HG03342 (cell line): ENCODE data around the gene WDFY4.

Experiments
- ATAC-seq: cut with Tn5 transposase; IDR thresholded peaks from one replicate; pipeline ENCODE4 v1.9.1; 2021; ENCODE audit warnings: mild to moderate bottlenecking, moderate library complexity; ENCODE audit not compliant: unreplicated experiment

Gene WDFY4

DNA sequence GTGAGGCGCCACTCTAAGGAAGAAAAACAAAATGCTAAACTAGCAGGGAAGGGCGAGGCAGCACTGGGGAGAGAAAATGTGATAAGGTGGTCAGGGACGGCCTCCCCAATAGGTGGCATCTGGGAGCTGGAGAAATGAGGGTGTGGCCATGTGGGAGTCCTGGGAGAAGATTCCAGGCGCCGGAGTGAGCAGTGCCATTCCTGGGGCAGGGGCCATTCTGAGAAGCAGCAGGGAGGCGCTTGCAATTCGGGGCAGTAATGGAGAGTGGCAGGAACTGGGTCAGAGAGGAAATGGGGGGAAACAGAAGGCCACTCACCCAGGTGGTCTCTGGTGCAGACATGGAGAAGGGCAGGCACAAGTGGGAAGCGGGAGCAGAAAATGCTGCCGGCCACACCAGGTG lies 316.7 kb downstream of the WDFY4 start:
- ATAC-seq = no peak

DNA sequence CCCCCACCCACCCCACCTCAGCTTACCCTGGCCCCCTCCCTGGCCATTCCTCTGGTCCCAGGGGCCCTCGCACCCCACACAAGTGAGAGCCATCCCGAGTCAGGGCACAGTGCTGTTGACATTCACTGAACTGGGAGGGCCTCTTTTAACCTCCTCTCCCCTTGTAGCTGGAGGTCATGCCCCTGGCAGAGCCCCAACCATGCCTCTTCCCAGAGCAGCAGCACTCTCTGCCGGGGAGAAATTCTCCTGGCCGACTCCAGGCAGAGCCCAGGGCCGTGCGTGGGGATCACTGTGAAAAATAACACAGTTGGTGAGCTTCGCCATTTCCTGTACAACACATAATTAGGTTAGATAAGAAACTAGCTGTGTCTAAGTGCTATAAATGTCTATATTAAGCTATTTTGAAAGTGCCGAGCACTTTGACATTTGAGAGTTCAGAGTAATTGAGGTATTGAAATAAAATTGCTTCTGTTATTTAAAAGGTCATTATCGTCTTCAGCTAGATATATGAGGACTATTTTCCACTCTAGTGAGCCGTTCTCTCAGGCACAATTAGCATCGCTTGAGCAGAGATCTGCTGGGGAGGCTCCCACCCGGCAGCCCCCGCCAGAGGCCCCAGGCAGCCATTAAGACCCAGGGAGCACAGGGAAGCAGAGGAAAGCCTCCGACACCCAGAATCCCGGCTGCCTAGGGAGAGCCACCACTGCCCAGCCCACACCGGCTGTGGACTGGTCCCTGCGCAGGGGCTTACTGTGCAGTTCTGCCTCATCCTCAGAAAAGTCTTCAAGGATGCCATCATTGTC lies 317.4 kb downstream of the WDFY4 start:
- no peak for ATAC-seq

DNA sequence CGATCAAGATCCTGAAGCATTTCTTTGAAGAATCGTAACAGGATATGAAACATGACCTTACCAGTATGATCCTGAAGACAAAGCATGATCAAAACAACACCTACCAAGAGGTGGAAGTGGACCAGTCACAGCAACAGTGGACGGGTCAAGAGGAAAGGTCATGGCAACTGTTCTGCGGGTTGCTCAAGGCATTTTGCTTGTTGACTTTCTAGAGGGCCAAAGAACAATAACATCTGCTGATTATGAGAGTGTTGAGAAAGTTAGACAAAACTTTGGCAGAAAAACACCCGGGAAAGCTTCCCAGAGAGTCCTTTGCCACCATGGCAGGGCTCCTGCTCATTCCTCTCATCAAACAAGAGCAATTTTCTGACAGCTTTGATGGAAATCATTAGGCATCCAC lies 320.6 kb downstream of the WDFY4 start:
- no peak for ATAC-seq

DNA sequence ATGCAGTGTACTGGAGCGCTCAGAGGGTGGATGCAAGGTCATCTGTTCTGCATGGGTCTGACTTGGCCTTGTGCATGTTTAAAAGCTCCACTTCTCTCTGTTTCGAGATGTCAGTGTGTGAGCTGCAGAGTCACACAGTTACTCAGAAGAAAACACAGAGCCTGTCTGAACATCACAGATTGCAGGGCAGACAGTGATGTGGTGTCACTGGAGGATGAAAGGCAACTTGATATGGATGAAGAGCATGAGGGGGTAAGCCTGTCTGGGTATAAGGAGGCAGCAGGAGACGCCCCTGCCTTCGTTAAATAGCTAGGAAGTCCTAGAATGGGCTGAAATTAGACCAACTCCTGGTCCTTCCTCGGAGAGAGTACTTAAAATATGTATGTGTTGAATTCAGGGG lies 322.5 kb downstream of the WDFY4 start:
- no peak for ATAC-seq

DNA sequence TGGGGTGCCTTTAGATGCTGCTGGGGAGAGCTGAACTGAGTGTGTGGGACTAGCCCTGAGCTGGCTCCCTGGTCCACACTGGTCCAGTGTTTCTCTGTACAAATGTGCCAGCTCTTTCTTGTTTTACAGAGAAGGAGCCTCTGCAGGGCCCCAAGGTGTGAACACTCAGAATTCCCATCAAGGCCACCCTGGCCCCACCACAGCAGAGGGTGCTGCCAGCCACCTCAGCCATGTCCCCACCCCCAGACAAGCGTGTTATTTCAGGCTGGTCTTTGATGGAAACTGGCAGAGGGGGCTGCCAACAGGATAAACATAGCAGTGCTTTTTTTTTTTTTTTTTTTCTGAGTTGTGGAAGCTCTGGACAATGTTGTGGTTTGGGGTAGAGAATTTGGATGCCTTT lies 323.4 kb downstream of the WDFY4 start:
- no peak for ATAC-seq

DNA sequence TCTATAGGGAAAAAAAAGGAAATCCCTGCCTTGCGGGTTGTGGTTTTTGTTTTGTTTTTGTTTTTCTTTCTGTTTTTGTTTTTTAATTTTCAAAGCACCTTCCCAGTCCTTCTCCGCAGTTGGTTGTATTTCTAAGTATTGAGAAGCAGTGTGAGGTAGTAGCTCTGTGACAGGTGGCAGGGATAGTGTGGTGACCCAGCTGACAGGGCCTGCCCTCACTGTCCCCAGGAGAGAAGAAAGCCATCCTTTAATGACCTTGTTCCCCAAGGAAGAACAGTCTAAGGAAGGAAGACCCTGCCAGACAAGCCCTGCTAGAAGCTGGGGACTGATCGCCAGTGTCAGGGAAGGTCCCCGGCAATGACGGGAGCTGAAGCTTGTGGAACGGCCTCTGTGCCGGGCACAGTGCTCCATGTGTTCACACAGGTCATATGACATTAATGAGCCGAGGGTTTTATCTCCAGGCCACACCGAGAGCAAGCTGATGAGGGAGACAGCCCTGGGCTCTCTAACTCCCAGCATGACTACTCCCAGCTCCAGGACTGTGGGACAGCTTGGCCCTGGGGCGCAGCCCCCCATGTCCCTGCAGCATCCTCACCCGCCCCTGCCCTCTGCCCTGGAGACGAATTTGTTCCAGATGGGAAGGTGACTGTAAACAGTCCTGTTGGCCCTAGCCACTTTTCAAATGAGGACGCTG lies 324.0 kb downstream of the WDFY4 start:
- no peak for ATAC-seq

DNA sequence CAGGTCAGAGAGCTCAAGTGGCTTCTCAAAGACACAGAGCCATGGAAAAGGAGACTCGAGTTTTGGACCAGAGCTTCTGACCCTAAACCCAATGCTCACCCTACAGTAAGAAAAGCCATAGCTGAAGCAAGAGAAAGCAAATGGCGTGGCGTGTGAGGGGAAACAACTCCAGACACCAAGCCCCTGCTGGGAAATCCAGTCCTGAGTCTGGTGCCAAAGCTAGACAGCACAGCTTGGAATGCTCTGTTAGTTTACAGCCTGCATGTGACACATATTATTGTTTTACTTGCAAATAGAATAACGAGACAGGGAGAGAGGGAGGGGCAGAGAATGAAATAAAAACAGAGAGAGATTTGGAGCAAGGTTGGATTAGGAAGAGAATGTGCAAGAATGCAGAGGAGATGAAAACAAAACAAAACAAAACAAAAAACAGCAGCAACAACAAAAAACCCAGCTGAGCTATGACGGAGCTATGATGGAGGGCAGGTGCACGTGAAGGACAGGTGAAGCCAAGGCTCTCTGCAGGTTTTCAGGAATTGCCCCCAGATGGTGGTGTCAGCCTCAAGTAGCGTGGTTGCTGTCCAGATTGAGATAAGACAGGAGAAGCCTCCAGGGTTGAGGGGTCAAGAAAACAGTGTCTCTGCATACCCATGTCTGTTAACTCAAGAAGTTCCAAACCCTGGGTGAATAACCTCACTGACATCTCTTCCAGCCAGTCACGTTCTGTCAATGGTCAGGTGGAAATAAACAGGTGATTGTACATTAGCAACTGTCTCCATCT lies 324.7 kb downstream of the WDFY4 start:
- ATAC-seq = no peak

DNA sequence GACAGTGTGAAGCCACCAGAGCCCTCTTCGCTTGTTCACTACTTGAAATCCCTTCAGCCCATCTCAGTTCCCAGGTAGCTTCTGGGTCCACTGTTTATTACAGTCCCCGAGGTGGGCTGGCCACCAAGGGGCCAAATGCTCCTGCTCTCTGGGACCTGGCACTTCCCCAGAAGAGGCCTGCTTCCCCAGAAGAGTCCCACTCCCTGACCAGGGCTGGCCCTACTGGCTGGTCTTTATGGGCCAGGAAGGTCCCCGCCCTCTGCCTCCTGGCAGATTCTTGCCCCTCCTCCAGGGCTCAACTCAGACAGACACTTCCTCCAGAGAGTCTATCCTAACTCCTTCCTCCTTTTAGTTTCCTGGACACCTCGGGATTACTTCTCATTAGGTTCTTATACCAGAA lies 325.6 kb downstream of the WDFY4 start:
- no peak for ATAC-seq

DNA sequence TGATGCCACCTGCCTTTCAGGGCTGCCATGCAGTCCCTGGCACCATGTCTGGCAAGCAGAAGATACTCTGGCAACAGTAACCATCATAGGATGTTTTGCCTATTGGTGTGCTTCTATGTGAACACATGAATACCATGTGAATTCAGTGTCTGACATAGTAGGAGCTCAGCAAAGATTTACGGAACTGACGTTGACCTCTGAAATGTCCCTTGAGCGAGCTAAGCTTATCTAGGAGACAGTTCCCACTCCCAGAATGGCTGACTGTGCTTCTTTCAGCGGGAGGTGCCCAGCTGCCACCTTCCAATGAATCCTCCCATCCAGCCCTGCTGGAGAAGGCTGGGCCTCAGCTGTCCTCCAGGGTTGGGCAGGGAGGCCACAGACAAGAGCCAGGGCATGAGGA lies 326.2 kb downstream of the WDFY4 start:
- no peak for ATAC-seq

DNA sequence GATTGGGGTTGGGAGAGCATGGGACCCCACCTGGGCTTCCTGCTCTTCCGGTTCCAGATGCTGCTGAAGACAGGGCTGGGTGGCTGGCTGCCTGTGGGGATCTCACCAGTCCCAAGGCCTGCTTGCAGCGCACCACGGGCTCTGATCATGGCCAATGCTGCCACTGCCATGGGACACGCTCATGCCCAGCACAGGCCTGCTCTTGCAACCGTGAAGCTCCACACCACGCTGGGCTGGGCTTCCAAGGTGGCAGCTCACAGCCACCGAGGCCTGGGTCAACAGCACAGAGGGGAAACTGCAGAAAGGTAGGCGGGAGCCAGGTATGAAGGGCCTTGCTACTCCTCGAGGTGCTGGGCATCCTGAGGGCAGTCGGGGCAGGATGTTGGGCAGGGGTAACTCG lies 327.1 kb downstream of the WDFY4 start:
- no peak for ATAC-seq

DNA sequence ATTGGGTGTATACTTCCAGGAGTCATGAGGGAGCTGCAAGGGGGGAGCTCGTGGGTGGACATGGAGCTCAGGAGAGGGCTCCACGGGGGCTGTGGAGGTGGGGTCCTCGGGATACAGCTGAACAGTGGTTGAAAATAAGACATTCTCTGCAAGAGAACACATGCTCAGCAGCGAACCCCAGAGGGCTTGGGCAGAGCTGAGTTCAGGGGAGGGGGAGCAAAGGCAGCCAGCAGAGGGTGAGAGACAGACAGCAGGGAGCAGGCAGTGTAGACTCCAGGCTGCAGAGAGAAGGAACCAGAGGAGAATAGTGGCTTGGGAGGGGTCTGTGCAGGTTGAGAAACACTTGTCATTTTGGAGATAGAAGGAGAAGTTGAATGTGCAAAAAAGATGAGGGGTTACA lies 327.9 kb downstream of the WDFY4 start:
- ATAC-seq = no peak

DNA sequence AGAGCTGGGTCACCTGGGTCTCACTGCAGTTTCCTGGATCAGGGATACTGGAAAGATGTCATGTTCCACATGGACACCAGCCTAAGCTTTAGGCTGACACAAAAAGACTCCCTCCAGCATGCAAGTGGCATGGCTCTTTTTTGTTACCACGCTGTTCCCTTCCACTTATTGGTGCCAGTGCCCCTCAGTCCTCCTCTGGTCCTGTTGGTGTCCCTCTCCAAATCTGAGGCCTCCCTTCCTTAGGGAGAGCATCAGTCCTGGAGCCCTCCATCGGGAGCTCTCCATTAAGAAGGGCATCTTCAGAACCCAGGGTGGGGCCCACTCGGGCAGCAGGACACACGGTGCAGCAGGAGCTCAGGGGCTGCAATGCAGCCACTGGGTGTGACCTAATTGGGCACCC lies 331.0 kb downstream of the WDFY4 start:
- ATAC-seq = no peak

DNA sequence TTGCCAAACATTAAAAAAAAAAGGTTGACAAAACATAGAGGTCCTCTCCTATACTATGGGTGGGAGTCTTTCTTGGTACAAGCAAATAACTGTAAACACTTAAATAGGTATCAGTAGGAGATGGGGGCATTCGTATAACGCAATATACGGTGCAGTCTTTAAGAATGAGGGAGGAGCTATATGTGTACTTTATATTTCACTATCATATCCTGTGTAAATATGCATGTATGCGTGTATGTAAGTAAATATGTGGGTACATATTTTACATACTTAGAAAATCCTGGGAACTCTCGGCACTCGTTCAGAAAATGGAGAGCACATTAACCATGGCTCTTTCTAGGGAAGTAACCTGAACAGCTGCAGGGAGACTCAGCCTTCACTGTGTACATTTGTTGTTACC lies 337.0 kb downstream of the WDFY4 start:
- no peak for ATAC-seq

DNA sequence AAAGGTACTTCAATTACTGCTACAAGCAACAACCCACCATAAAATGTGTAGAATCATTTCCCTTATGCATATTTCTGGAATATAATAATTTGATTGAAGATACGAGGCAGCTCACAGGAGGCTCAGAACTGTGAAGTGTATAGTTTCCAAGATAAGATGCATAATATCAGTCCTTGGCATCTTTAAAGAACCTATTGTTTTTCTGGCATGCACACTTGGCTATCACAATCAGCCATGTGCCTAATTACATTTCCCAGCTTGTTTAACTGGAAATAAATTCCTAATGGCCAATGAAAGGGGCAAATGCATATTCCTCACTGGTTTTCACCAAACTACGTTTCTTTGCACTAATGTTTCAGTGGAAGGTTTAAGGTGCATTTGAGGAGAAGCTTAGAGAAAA lies 338.4 kb downstream of the WDFY4 start:
- ATAC-seq = no peak

DNA sequence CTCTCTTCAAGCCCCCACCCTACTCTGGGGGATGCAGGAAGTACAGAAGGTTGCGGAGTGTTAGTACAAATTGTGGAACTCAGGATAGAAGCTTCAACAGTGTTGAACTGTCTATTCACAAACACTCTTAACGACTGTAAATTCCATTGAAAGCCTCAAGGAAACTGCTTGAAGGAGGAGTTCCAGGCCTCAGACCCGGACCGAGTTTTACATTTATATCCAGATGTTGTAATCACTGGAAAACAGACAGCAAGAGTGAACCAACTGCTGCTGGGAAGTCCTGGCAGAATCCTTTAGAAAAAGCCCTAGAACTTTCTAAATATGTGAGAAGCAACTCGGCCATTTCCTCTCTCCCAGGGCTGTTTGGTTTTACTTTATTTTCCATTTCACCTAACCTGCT lies 339.1 kb downstream of the WDFY4 start:
- no peak for ATAC-seq

DNA sequence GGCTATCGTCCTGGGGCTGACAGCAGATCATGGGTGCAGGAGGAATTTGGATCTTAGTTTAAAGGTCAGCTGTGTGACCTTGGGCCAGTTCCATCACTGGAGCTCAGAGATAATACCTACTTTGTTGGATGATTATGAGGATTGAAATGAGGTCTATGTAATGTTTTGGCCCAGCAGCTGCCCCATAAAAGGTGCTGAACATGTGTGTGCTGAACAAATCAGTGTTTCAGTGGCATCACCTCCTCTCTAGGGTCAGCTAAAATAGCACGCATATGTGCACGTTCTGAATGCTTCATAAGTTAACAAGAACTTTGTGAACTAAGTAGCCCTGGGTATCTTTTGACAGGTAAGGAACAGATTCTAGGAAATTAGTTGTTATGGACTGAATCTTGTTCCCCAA lies 339.8 kb downstream of the WDFY4 start:
- ATAC-seq = no peak

DNA sequence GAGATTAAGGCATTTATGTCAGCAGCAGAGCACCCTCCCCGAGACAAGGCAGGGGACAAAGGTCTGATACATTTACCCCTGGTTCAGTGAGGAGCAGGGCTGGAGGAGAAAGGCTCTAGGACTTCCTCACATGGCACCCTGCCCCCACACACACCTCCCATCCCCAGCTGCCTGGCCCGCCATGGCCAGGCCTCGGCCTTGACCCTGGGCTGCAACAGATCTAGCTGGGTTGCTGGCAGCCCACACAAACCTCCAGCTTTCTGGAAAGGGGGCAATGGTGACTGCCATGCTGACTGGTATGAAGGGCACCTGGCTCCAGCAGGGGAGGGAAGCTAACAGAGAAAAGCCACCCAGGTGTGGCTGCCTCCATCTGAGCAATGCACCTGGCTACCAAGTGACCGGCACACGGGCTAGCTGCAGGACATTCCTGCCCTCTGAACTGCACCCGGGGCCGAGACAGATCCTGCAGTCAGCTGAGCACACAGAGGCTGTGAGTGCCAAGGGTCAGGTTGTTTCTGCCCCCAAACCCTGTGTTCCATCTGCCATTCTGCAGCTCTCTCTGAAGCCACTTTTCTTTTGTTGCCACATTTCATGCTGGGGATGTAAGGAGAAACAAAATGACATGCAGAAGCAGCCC lies 340.8 kb downstream of the WDFY4 start:
- ATAC-seq = no peak

DNA sequence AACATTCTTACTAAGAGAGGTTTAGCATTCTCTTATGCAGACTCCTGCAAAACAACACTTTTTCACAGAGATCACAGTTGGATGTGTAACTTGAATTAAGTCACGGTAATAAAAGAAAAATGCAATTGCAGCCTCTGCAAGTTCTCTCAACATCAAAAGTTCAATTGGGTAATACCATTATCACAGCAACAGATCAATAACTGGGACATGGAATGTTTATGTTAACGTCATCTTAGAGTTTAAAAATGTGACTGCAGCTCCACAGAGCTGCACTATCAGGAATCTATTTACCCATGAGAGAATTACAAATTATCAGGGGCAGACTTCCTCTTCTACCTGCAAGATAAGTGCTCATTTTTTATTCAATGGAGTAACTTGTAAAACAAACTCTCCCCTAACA lies 344.0 kb downstream of the WDFY4 start:
- no peak for ATAC-seq

DNA sequence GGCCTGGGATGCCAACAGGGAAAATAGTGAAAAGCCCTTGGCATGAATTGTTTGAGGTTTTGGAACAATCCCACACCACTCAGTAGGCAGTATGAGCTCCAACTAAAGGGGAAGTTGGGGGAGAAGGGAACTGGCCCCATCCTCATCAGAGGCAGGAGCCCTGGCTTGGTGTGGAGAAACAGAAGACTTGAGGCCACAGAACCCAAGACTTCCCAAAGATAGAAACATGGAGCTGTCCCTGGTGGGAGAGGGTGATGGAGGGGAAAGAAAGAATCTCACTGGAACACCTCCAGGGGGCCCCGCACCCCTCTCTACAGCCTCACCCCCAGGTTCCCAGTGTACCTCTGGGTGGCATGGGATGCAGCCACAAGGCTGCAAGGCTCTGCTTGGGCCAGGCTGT lies 345.0 kb downstream of the WDFY4 start:
- ATAC-seq = no peak
